ENCODE results near the gene USP35. TPM values are rescaled to one million over a fixed set of nuclear protein-coding genes. Genes with fewer than 3 reads are reported as not detected.

Gene USP35
- total RNA-seq, 4 donors from 2014 or later, result 13.5 to 18.1 (median 14.3) TPM

GRCh38 chr11:78147807-78148206, 40.9 kb upstream of the USP35 start:
- Histone ChIP-seq H3K27ac (no peak overlapping the region), H3K4me1 (peaks cover 0 to 14% of the 10 kb centered on the region in 2 donors), H3K27me3 (no peaks in the 10 kb centered on the region), H3K4me3 (replicated peaks in 1 of 3) (no peak overlapping the region), H3K9me3 (no peaks in the 10 kb centered on the region), H3K36me3 (no peaks in the 10 kb centered on the region)
- TF ChIP-seq POLR2A (IDR thresholded peaks at IDR 0.05) (no peak), CTCF (IDR thresholded peaks at IDR 0.05) (no peak)
- intact Hi-C loops (cut with DNase I), result no loop called here
- DNase-seq, result no peak
- 93% methylated on average over 2 of the region's 2 CpGs for WGBS, 2 donors

- DNase-seq, result no peak
- H3K9me3 ChIP-seq, result no peaks in the 10 kb centered on the region
- 52 to 64% methylated on average over 1 of the region's 1 CpG for WGBS, 2 donors
- H3K27me3 ChIP-seq, result no peaks in the 10 kb centered on the region
- H3K4me3 ChIP-seq (replicated peaks in 1 of 3), result no peak overlapping the region
- no peak overlapping the region for H3K27ac ChIP-seq
- peaks cover 0 to 14% of the 10 kb centered on the region in 2 donors for H3K4me1 ChIP-seq
- no peaks in the 10 kb centered on the region for H3K36me3 ChIP-seq
- TF ChIP-seq CTCF (IDR thresholded peaks at IDR 0.05) (no peak), POLR2A (IDR thresholded peaks at IDR 0.05) (no peak)
- intact Hi-C loops (cut with DNase I), result no loop called here
These were observed 39.1 kb upstream of the USP35 start for GRCh38 chr11:78149646-78150045.

- Histone ChIP-seq H3K36me3 (no peaks in the 10 kb centered on the region), H3K27ac (no peak overlapping the region), H3K9me3 (no peaks in the 10 kb centered on the region), H3K4me1 (peaks cover 0 to 9% of the 10 kb centered on the region in 2 donors), H3K27me3 (no peaks in the 10 kb centered on the region), H3K4me3 (replicated peaks in 1 of 3) (no peak overlapping the region)
- intact Hi-C loops (cut with DNase I), result no loop called here
- no peak for DNase-seq
- WGBS, 2 donors, result 97 to 99% methylated on average over 4 of the region's 4 CpGs
- TF ChIP-seq POLR2A (IDR thresholded peaks at IDR 0.05), result no peak
- TF ChIP-seq CTCF (IDR thresholded peaks at IDR 0.05), result no peak
These were observed 38.4 kb upstream of the USP35 start for GRCh38 chr11:78150346-78150745.

GRCh38 chr11:78150754-78151153, 38.0 kb upstream of the USP35 start:
- Histone ChIP-seq H3K36me3 (no peaks in the 10 kb centered on the region), H3K4me1 (peaks cover 0 to 5% of the 10 kb centered on the region in 2 donors), H3K9me3 (no peaks in the 10 kb centered on the region), H3K27ac (no peak overlapping the region), H3K27me3 (no peaks in the 10 kb centered on the region), H3K4me3 (replicated peaks in 1 of 3) (no peak overlapping the region)
- intact Hi-C loops (cut with DNase I), result no loop called here
- DNase-seq, result no peak
- TF ChIP-seq POLR2A (IDR thresholded peaks at IDR 0.05) (no peak), CTCF (IDR thresholded peaks at IDR 0.05) (no peak)

GRCh38 chr11:78151804-78152203, 36.9 kb upstream of the USP35 start:
- Histone ChIP-seq H3K4me3 (replicated peaks in 1 of 3) (no peak overlapping the region), H3K36me3 (no peaks in the 10 kb centered on the region), H3K9me3 (no peaks in the 10 kb centered on the region), H3K27me3 (no peaks in the 10 kb centered on the region), H3K27ac (no peak overlapping the region), H3K4me1 (no peaks in the 10 kb centered on the region)
- DNase-seq, result no peak
- intact Hi-C loops (cut with DNase I), result no loop called here
- TF ChIP-seq CTCF (IDR thresholded peaks at IDR 0.05), result no peak
- TF ChIP-seq POLR2A (IDR thresholded peaks at IDR 0.05), result no peak
